ENCODE data around the gene PLCXD3.

The PLCXD3 gene, protein sequence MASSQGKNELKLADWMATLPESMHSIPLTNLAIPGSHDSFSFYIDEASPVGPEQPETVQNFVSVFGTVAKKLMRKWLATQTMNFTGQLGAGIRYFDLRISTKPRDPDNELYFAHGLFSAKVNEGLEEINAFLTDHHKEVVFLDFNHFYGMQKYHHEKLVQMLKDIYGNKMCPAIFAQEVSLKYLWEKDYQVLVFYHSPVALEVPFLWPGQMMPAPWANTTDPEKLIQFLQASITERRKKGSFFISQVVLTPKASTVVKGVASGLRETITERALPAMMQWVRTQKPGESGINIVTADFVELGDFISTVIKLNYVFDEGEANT

GRCh38 chr5:41510176-41510831 lies at the start of gene PLCXD3:
PLCXD3 (minus strand) TSS chr5:41510601; CDS start chr5:41510526, 75 bp downstream.
- TF ChIP-seq, protein P1, sequence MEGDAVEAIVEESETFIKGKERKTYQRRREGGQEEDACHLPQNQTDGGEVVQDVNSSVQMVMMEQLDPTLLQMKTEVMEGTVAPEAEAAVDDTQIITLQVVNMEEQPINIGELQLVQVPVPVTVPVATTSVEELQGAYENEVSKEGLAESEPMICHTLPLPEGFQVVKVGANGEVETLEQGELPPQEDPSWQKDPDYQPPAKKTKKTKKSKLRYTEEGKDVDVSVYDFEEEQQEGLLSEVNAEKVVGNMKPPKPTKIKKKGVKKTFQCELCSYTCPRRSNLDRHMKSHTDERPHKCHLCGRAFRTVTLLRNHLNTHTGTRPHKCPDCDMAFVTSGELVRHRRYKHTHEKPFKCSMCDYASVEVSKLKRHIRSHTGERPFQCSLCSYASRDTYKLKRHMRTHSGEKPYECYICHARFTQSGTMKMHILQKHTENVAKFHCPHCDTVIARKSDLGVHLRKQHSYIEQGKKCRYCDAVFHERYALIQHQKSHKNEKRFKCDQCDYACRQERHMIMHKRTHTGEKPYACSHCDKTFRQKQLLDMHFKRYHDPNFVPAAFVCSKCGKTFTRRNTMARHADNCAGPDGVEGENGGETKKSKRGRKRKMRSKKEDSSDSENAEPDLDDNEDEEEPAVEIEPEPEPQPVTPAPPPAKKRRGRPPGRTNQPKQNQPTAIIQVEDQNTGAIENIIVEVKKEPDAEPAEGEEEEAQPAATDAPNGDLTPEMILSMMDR (IDR thresholded peaks at IDR 0.05; ENCODE audit: control extremely low read depth, extremely low read depth, low read depth, missing control alignments), result no peak
- ChIA-PET POLR2A (no interaction called here), CTCF (interaction anchor here (0.7 to 1.0 kb wide), 2 partner anchors 9 to 13 kb away, joined by 3 read pairs; no protein-coding TSS in a partner anchor)
- DNase-seq (ENCODE audit: extremely low spot score), result no peak

DNA sequence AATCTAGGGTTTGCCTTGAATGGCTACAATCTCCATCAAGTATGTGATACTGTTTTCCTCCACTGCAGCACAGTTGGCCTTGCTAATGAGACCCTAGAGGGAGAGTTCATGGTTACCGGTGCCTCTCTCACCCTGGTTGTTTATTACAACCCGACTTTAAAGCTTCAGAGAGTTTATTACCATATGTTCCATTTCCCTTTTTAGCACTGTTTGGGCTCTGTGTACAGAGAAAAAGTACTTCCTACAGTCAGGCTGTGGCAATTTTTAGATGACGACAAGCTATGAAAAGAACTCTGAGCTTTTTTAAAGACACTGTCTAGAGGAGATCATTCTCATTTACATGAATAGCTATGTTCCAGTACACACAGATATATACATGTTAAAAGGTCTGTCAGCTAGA lies 48.8 kb upstream of the PLCXD3 start:
- ChIA-PET CTCF (interaction anchor here (0.6 to 1.8 kb wide), 4 partner anchors 8 to 36 kb away, joined by 3 to 6 read pairs (median 4); no protein-coding TSS in a partner anchor), POLR2A (no interaction called here)
- TF ChIP-seq, protein P1 (IDR thresholded peaks at IDR 0.05; ENCODE audit: control extremely low read depth, extremely low read depth, low read depth, missing control alignments), result no peak
- no peak for DNase-seq (ENCODE audit: extremely low spot score)

- TF ChIP-seq, protein P1 (IDR thresholded peaks at IDR 0.05; ENCODE audit: control extremely low read depth, extremely low read depth, low read depth, missing control alignments), result no peak
- no peak for DNase-seq (ENCODE audit: extremely low spot score)
These were observed 47.9 kb upstream of the PLCXD3 start for GRCh38 chr5:41558295-41558694.

DNA sequence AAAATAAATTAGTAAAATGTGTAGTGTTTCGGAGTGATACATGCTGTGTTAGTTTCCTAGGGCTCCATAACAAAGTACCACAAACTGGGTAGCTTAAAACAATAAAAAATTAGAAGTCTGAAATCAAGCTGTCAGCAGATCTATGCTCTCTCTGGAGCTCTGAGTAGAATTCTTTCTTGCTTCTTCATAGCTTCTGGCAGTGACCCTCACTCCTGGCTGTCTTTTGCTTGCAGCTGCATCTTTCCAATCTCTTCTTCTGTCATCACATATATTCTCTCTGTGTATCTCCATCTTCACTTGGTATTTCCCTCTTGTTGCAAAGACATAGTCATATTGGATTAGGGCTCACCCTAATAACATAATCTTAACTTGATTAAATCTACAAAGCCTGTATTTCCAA lies 37.6 kb upstream of the PLCXD3 start:
- CTCF ChIA-PET, result interaction anchor here (0.8 kb wide), 1 partner anchor 18 kb away, joined by 3 read pairs; no protein-coding TSS in a partner anchor
- TF ChIP-seq, protein P1 (IDR thresholded peaks at IDR 0.05; ENCODE audit: control extremely low read depth, extremely low read depth, low read depth, missing control alignments), result no peak
- POLR2A ChIA-PET, result no interaction called here
- no peak for DNase-seq (ENCODE audit: extremely low spot score)

More at GRCh38 chr5:41558295-41558694, 47.9 kb upstream of the PLCXD3 start:
- ChIA-PET POLR2A (no interaction called here), CTCF (no interaction called here)

- TF ChIP-seq, protein P1 (IDR thresholded peaks at IDR 0.05; ENCODE audit: control extremely low read depth, extremely low read depth, low read depth, missing control alignments), result no peak
- CTCF ChIA-PET, result no interaction called here
- POLR2A ChIA-PET, result no interaction called here
- no peak for DNase-seq (ENCODE audit: extremely low spot score)
These were observed 31.8 kb upstream of the PLCXD3 start for GRCh38 chr5:41542183-41542582.

GRCh38 chr5:41539454-41539853 lies 29.1 kb upstream of the PLCXD3 start:
- TF ChIP-seq, protein P1 (IDR thresholded peaks at IDR 0.05; ENCODE audit: control extremely low read depth, extremely low read depth, low read depth, missing control alignments), result no peak
- DNase-seq (ENCODE audit: extremely low spot score), result no peak
- ChIA-PET CTCF (interaction anchor here (1.3 to 1.5 kb wide), 2 partner anchors 11 to 15 kb away, joined by 3 to 5 read pairs; no protein-coding TSS in a partner anchor), POLR2A (no interaction called here)

Data from GM10248 (cell line).